Thyroid gland (tissue), 4 donors: ENCODE data around the gene ST8SIA3.

Experiments
- POLR2A ChIP-seq, 2 donors: fragments of 450-650 bp; IDR thresholded peaks; one replicate each; pipeline ENCODE4 v1.6.1; 2017; ENCODE audit warnings: antibody characterized with exemption in 2 of 2, mild to moderate bottlenecking in 2 of 2, moderate library complexity in 1 of 2
- TF ChIP-seq, protein P1 (sequence below), 6 experiments: fragments of 200-600 bp in 3 of 6; fragments of 450-650 bp in 3 of 6; sonication (generic) in 3 of 6; IDR thresholded peaks; one replicate each; pipeline ENCODE4 v1.5.1; 2016 to 2019; ENCODE audit warnings: antibody characterized with exemption in 6 of 6, mild to moderate bottlenecking in 2 of 6, inconsistent platforms in 1 of 6, moderate library complexity in 1 of 6

DNA sequence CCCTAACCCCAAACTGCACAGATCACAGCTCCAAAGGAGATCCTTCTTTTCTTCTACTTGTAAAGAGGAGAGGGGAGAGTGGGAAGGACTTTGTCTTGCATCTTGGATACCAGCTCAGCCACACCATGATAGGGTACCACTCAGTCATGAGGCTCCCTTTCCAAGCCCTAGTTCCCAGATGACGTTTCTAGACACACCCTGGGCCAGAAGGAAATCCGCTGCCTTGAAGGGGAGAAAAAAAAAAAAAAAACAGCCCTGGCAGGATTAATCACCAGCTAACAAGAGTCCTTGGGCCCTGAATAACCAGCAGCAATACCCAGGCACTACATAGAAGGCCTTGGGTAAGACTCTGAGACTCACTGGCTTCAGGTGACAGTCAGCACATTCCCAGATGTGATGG lies 36.9 kb downstream of the ST8SIA3 start:
- TF ChIP-seq, protein P1, sequence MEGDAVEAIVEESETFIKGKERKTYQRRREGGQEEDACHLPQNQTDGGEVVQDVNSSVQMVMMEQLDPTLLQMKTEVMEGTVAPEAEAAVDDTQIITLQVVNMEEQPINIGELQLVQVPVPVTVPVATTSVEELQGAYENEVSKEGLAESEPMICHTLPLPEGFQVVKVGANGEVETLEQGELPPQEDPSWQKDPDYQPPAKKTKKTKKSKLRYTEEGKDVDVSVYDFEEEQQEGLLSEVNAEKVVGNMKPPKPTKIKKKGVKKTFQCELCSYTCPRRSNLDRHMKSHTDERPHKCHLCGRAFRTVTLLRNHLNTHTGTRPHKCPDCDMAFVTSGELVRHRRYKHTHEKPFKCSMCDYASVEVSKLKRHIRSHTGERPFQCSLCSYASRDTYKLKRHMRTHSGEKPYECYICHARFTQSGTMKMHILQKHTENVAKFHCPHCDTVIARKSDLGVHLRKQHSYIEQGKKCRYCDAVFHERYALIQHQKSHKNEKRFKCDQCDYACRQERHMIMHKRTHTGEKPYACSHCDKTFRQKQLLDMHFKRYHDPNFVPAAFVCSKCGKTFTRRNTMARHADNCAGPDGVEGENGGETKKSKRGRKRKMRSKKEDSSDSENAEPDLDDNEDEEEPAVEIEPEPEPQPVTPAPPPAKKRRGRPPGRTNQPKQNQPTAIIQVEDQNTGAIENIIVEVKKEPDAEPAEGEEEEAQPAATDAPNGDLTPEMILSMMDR (IDR thresholded peaks at IDR 0.05): no peak
- TF ChIP-seq POLR2A (IDR thresholded peaks at IDR 0.05): no peak
